ENCODE results near the gene PDZRN4.

The PDZRN4 gene

GRCh38 chr12:41213648-41214047, 25.5 kb downstream of the PDZRN4 start:
- Histone ChIP-seq H3K9me3 (ENCODE audit: control insufficient read depth, insufficient read depth, low read depth, low read length) (no peaks in the 10 kb centered on the region), H3K36me3 (ENCODE audit: control insufficient read depth, insufficient read depth, low read length) (no peaks in the 10 kb centered on the region), H3K4me3 (ENCODE audit: low read depth, low read length) (no peak overlapping the region), H3K27me3 (ENCODE audit: control insufficient read depth, insufficient read depth, low read length) (no peaks in the 10 kb centered on the region), H3K9ac (ENCODE audit: low read length) (no peak overlapping the region), H3K27ac (ENCODE audit: low read depth, low read length) (no peak overlapping the region), H3K4me1 (ENCODE audit: control insufficient read depth, insufficient read depth, low read length) (no peaks in the 10 kb centered on the region)

DNA sequence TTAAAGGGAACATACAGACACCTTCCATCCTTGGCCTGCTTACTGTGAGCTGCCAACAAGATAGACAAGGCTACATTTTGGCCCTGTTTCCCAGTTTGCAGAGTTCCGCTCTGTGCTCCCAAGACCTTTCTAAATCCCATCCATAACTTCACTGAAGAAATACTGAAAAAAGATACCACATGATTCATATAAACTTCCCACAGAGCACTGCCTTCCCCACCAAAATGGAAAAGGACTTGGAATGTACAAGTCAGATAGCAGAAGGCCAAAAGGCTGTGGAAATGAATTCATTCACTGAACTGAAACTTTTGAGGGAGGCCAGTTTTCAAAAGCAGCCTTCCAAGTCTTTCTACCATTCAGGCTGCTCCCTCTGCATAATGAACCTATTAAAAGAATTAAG, 29.6 kb downstream of the PDZRN4 start:
- H3K27me3 ChIP-seq (ENCODE audit: control insufficient read depth, insufficient read depth, low read length) = no peaks in the 10 kb centered on the region
- no peak overlapping the region for H3K27ac ChIP-seq (ENCODE audit: low read depth, low read length)
- H3K9ac ChIP-seq (ENCODE audit: low read length) = no peak overlapping the region
- no peaks in the 10 kb centered on the region for H3K4me1 ChIP-seq (ENCODE audit: control insufficient read depth, insufficient read depth, low read length)
- H3K9me3 ChIP-seq (ENCODE audit: control insufficient read depth, insufficient read depth, low read depth, low read length) = no peaks in the 10 kb centered on the region
- no peak overlapping the region for H3K4me3 ChIP-seq (ENCODE audit: low read depth, low read length)
- H3K36me3 ChIP-seq (ENCODE audit: control insufficient read depth, insufficient read depth, low read length) = no peaks in the 10 kb centered on the region

GRCh38 chr12:41220931-41221330, 32.8 kb downstream of the PDZRN4 start:
- no peak overlapping the region for H3K4me3 ChIP-seq (ENCODE audit: low read depth, low read length)
- no peak overlapping the region for H3K27ac ChIP-seq (ENCODE audit: low read depth, low read length)
- H3K9ac ChIP-seq (ENCODE audit: low read length) = no peak overlapping the region
- H3K36me3 ChIP-seq (ENCODE audit: control insufficient read depth, insufficient read depth, low read length) = no peaks in the 10 kb centered on the region
- H3K9me3 ChIP-seq (ENCODE audit: control insufficient read depth, insufficient read depth, low read depth, low read length) = no peaks in the 10 kb centered on the region
- H3K4me1 ChIP-seq (ENCODE audit: control insufficient read depth, insufficient read depth, low read length) = peaks cover 7% of the 10 kb centered on the region; the same call in 1 of the 2 replicates
- no peaks in the 10 kb centered on the region for H3K27me3 ChIP-seq (ENCODE audit: control insufficient read depth, insufficient read depth, low read length)

DNA sequence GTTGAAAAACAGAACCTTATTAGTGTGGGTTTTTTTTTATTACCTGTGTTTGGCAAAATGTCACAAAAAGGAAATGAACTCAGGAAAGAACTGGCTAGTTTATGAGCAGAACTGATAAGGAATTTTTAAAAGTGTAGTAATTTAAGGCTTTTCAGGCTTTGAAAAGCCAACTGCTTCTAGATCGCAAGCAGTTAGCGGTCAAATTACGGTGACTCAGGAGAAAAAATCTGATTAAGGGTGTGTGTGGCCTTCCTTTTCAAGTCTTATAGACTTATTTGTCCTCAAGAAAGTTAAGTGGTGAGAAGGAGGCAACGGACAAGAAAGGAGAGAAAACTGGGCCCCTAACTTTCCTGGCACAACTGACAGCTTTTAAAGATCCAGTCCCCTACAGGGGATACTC, 33.4 kb downstream of the PDZRN4 start:
- Histone ChIP-seq H3K27me3 (ENCODE audit: control insufficient read depth, insufficient read depth, low read length) (no peaks in the 10 kb centered on the region), H3K4me3 (ENCODE audit: low read depth, low read length) (no peak overlapping the region), H3K9me3 (ENCODE audit: control insufficient read depth, insufficient read depth, low read depth, low read length) (no peaks in the 10 kb centered on the region), H3K36me3 (ENCODE audit: control insufficient read depth, insufficient read depth, low read length) (no peaks in the 10 kb centered on the region), H3K4me1 (ENCODE audit: control insufficient read depth, insufficient read depth, low read length) (peaks cover 7% of the 10 kb centered on the region; the same call in 1 of the 2 replicates), H3K9ac (ENCODE audit: low read length) (no peak overlapping the region), H3K27ac (ENCODE audit: low read depth, low read length) (no peak overlapping the region)

- Histone ChIP-seq H3K27ac (ENCODE audit: low read depth, low read length) (no peak overlapping the region), H3K4me1 (ENCODE audit: control insufficient read depth, insufficient read depth, low read length) (peaks cover 7% of the 10 kb centered on the region; the same call in 1 of the 2 replicates), H3K9me3 (ENCODE audit: control insufficient read depth, insufficient read depth, low read depth, low read length) (no peaks in the 10 kb centered on the region), H3K36me3 (ENCODE audit: control insufficient read depth, insufficient read depth, low read length) (no peaks in the 10 kb centered on the region), H3K27me3 (ENCODE audit: control insufficient read depth, insufficient read depth, low read length) (no peaks in the 10 kb centered on the region), H3K9ac (ENCODE audit: low read length) (no peak overlapping the region), H3K4me3 (ENCODE audit: low read depth, low read length) (no peak overlapping the region)
Measured at GRCh38 chr12:41223600-41223999, 35.5 kb downstream of the PDZRN4 start.

DNA sequence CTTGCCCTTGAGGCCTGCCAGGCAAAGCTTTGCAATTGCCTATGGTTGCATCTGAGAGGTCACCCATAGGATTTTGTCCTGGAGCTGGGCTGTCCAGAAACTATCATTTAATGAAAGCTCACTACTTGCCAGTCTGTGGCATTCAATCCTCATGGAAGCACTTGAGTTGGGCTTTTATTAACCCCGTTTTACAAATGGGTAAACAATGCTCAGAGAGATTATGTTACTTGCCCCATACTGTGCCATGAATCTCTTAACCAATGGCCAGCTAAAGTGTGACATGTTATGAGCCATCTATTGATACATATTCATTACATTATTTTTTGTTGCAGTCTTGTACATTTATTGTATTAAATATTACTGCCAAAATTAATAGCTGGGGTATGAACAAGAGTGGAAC, 35.9 kb downstream of the PDZRN4 start:
- peaks cover 7% of the 10 kb centered on the region; the same call in 1 of the 2 replicates for H3K4me1 ChIP-seq (ENCODE audit: control insufficient read depth, insufficient read depth, low read length)
- H3K27ac ChIP-seq (ENCODE audit: low read depth, low read length) = no peak overlapping the region
- H3K9ac ChIP-seq (ENCODE audit: low read length) = no peak overlapping the region
- no peak overlapping the region for H3K4me3 ChIP-seq (ENCODE audit: low read depth, low read length)
- no peaks in the 10 kb centered on the region for H3K9me3 ChIP-seq (ENCODE audit: control insufficient read depth, insufficient read depth, low read depth, low read length)
- no peaks in the 10 kb centered on the region for H3K27me3 ChIP-seq (ENCODE audit: control insufficient read depth, insufficient read depth, low read length)
- no peaks in the 10 kb centered on the region for H3K36me3 ChIP-seq (ENCODE audit: control insufficient read depth, insufficient read depth, low read length)

DNA sequence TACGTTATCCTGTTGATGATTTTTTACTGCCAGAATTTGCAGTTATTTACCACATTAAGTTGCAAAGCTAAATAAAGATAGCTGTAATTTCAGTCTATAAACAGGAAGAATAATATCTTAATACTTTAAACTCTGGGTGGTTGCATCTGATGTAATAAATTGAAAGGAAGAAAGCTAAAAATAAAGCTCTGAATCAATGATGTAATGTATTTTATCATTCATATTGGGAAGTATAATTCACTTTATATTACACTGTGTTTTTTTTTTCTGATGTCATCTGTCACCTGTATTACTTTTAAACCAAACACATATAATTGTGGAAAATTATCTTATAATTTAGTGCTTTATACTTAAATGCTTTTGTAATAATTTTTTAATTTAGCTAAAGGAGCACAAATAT, 37.1 kb downstream of the PDZRN4 start:
- Histone ChIP-seq H3K4me1 (ENCODE audit: control insufficient read depth, insufficient read depth, low read length) (peaks cover 7% of the 10 kb centered on the region; the same call in 1 of the 2 replicates), H3K36me3 (ENCODE audit: control insufficient read depth, insufficient read depth, low read length) (no peaks in the 10 kb centered on the region), H3K9me3 (ENCODE audit: control insufficient read depth, insufficient read depth, low read depth, low read length) (no peaks in the 10 kb centered on the region), H3K4me3 (ENCODE audit: low read depth, low read length) (no peak overlapping the region), H3K27me3 (ENCODE audit: control insufficient read depth, insufficient read depth, low read length) (no peaks in the 10 kb centered on the region), H3K27ac (ENCODE audit: low read depth, low read length) (no peak overlapping the region), H3K9ac (ENCODE audit: low read length) (no peak overlapping the region)

DNA sequence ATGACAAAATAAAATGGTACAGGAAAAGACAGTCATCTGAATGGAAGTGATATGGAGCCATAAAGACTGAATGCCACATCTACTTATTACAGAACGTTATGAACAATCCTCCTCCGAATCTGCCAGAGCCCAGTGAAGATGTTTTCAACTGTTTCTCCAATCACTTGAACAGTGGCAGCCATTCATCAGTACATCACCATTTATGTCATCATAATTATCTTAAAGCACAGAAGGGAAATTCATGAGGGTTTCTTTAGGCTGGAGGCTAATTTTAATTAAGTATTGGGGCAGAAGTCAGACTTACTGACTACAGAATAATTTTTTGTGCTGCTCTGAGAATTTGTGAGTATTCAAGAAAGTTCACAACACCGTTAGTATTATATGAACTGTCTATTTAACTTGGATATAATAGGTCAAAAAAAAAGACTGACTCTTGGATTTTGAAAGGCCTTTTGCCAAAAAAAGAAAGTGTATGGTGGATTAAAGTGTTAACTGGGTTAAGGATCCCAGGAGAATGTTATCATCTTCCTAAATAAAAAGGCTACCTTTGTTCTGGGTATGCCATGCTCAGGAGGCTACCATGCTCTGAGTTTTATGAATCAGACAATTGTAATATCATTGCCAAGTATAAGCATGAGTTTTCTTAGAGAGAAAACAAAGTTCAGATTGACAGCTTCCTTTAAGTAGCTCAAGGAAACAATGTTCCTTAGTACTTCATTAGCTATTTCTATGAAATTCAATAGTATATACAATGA, 40.1 kb downstream of the PDZRN4 start:
- no peaks in the 10 kb centered on the region for H3K27me3 ChIP-seq (ENCODE audit: control insufficient read depth, insufficient read depth, low read length)
- no peak overlapping the region for H3K4me3 ChIP-seq (ENCODE audit: low read depth, low read length)
- H3K9ac ChIP-seq (ENCODE audit: low read length) = no peak overlapping the region
- H3K9me3 ChIP-seq (ENCODE audit: control insufficient read depth, insufficient read depth, low read depth, low read length) = no peaks in the 10 kb centered on the region
- H3K36me3 ChIP-seq (ENCODE audit: control insufficient read depth, insufficient read depth, low read length) = no peaks in the 10 kb centered on the region
- no peak overlapping the region for H3K27ac ChIP-seq (ENCODE audit: low read depth, low read length)
- peaks cover 7% of the 10 kb centered on the region; the same call in 1 of the 2 replicates for H3K4me1 ChIP-seq (ENCODE audit: control insufficient read depth, insufficient read depth, low read length)

- no peak overlapping the region for H3K4me3 ChIP-seq (ENCODE audit: low read depth, low read length)
Measured at GRCh38 chr12:41230756-41231155, 42.6 kb downstream of the PDZRN4 start.

DNA sequence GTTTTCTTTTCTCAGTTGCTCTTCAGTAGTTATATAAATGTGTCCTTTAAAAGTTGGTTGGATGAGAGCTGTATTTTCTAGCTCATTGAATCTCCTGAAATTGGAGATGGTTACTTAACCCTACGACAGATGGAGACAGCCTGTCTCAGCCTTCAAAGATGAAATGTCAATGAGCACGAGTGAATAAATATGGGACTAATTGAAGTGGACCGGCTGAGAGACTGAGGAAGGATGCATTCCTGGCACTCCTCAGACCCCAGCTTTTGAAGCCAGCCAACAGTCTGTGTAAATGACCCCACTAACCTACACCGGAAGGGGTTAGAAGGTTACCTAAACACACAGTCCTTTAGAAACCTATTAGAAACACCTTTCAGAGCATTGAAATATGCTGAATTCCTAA, 46.6 kb downstream of the PDZRN4 start:
- no peak overlapping the region for H3K9ac ChIP-seq (ENCODE audit: low read length)
- H3K4me3 ChIP-seq (ENCODE audit: low read depth, low read length) = no peak overlapping the region
- no peaks in the 10 kb centered on the region for H3K9me3 ChIP-seq (ENCODE audit: control insufficient read depth, insufficient read depth, low read depth, low read length)
- H3K27me3 ChIP-seq (ENCODE audit: control insufficient read depth, insufficient read depth, low read length) = no peaks in the 10 kb centered on the region
- H3K27ac ChIP-seq (ENCODE audit: low read depth, low read length) = no peak overlapping the region
- no peaks in the 10 kb centered on the region for H3K36me3 ChIP-seq (ENCODE audit: control insufficient read depth, insufficient read depth, low read length)
- no peaks in the 10 kb centered on the region for H3K4me1 ChIP-seq (ENCODE audit: control insufficient read depth, insufficient read depth, low read length)

More at GRCh38 chr12:41230756-41231155, 42.6 kb downstream of the PDZRN4 start:
- Histone ChIP-seq H3K9me3 (ENCODE audit: control insufficient read depth, insufficient read depth, low read depth, low read length) (no peaks in the 10 kb centered on the region), H3K4me1 (ENCODE audit: control insufficient read depth, insufficient read depth, low read length) (no peaks in the 10 kb centered on the region), H3K27me3 (ENCODE audit: control insufficient read depth, insufficient read depth, low read length) (no peaks in the 10 kb centered on the region), H3K27ac (ENCODE audit: low read depth, low read length) (no peak overlapping the region), H3K9ac (ENCODE audit: low read length) (no peak overlapping the region), H3K36me3 (ENCODE audit: control insufficient read depth, insufficient read depth, low read length) (no peaks in the 10 kb centered on the region)

- Histone ChIP-seq H3K4me1 (ENCODE audit: control insufficient read depth, insufficient read depth, low read length) (no peaks in the 10 kb centered on the region), H3K36me3 (ENCODE audit: control insufficient read depth, insufficient read depth, low read length) (no peaks in the 10 kb centered on the region), H3K9ac (ENCODE audit: low read length) (no peak overlapping the region), H3K9me3 (ENCODE audit: control insufficient read depth, insufficient read depth, low read depth, low read length) (no peaks in the 10 kb centered on the region), H3K4me3 (ENCODE audit: low read depth, low read length) (no peak overlapping the region), H3K27ac (ENCODE audit: low read depth, low read length) (no peak overlapping the region), H3K27me3 (ENCODE audit: control insufficient read depth, insufficient read depth, low read length) (no peaks in the 10 kb centered on the region)
Measured at GRCh38 chr12:41242603-41243002, 54.5 kb downstream of the PDZRN4 start.

Data from HUES6 (cell line).